HG03103 (cell line): ENCODE data around the gene KRTAP5-2.

Experiments used
- ATAC-seq: cut with Tn5 transposase; IDR thresholded peaks from one replicate; pipeline ENCODE4 v1.9.1; 2021; ENCODE audit warnings: low read depth; ENCODE audit not compliant: unreplicated experiment

KRTAP5-2 gene

GRCh38 chr11:1557904-1558774, 40.0 kb downstream of the KRTAP5-2 start:
- no peak for ATAC-seq

GRCh38 chr11:1557051-1557884, 40.8 kb downstream of the KRTAP5-2 start:
- ATAC-seq = no peak

GRCh38 chr11:1556278-1556902, 41.7 kb downstream of the KRTAP5-2 start:
- ATAC-seq = no peak

GRCh38 chr11:1555713-1556153, 42.4 kb downstream of the KRTAP5-2 start:
- no peak for ATAC-seq

- no peak for ATAC-seq
Observed at GRCh38 chr11:1554981-1555712, 42.9 kb downstream of the KRTAP5-2 start.

GRCh38 chr11:1553808-1554594, 44.1 kb downstream of the KRTAP5-2 start:
- no peak for ATAC-seq

- no peak for ATAC-seq
Observed at GRCh38 chr11:1549338-1550330, 48.5 kb downstream of the KRTAP5-2 start.

- ATAC-seq = no peak
Observed at GRCh38 chr11:1548221-1549070, 49.6 kb downstream of the KRTAP5-2 start.

- ATAC-seq = no peak
Observed at GRCh38 chr11:1547467-1548098, 50.5 kb downstream of the KRTAP5-2 start.
